Measurements from ENCODE around the gene TNRC6A.

The TNRC6A gene

GRCh38 chr16:24816688-24817087 lies 87.2 kb downstream of the TNRC6A start:
- POLR2A ChIA-PET, result no interaction called here
- TF ChIP-seq BHLHE40 (IDR thresholded peaks at IDR 0.05; ENCODE audit: borderline replicate concordance), result no peak
- TF ChIP-seq CTBP1 (IDR thresholded peaks at IDR 0.05; ENCODE audit: borderline replicate concordance), result no peak
- no peak for TF ChIP-seq PKNOX1 (IDR thresholded peaks at IDR 0.05)
- TF ChIP-seq LEF1 (IDR thresholded peaks at IDR 0.05; ENCODE audit: borderline replicate concordance), result no peak
- TF ChIP-seq L3MBTL2 (conservative IDR thresholded peaks at IDR 0.05), result no peak
- TF ChIP-seq NFRKB (IDR thresholded peaks at IDR 0.05), result no peak
- TF ChIP-seq ELF4 (IDR thresholded peaks at IDR 0.05), result no peak
- no peak for TF ChIP-seq TARDBP (IDR thresholded peaks at IDR 0.05)
- TF ChIP-seq ZNF384 (IDR thresholded peaks at IDR 0.05), result no peak
- TF ChIP-seq FOXK2 (IDR thresholded peaks at IDR 0.05), result no peak
- no peak for TF ChIP-seq ARNT (IDR thresholded peaks at IDR 0.05)
- no peak for TF ChIP-seq HDGF (IDR thresholded peaks at IDR 0.05; ENCODE audit: borderline replicate concordance)
- CTCF ChIA-PET, result no interaction called here
- DNase-seq (ENCODE audit: extremely low spot score), result no peak

GRCh38 chr16:24819462-24820040 lies 90.1 kb downstream of the TNRC6A start:
- CTCF ChIA-PET, result no interaction called here
- TF ChIP-seq HDGF (IDR thresholded peaks at IDR 0.05; ENCODE audit: borderline replicate concordance), result no peak
- TF ChIP-seq NFRKB (IDR thresholded peaks at IDR 0.05), result no peak
- no peak for TF ChIP-seq L3MBTL2 (conservative IDR thresholded peaks at IDR 0.05)
- no peak for TF ChIP-seq FOXM1 (IDR thresholded peaks at IDR 0.05; ENCODE audit: borderline replicate concordance)
- no peak for TF ChIP-seq FOXK2 (IDR thresholded peaks at IDR 0.05)
- POLR2A ChIA-PET, result no interaction called here
- DNase-seq (ENCODE audit: extremely low spot score), result no peak

- DNase-seq (ENCODE audit: extremely low spot score), result no peak
- ChIA-PET POLR2A (no interaction called here), CTCF (no interaction called here)
- TF ChIP-seq FOXM1 (IDR thresholded peaks at IDR 0.05; ENCODE audit: borderline replicate concordance) (no peak), HDGF (IDR thresholded peaks at IDR 0.05; ENCODE audit: borderline replicate concordance) (no peak), LEF1 (IDR thresholded peaks at IDR 0.05; ENCODE audit: borderline replicate concordance) (no peak), BHLHE40 (IDR thresholded peaks at IDR 0.05; ENCODE audit: borderline replicate concordance) (no peak), ELF4 (IDR thresholded peaks at IDR 0.05) (no peak), SP1 (IDR thresholded peaks at IDR 0.05) (no peak), ARNT (IDR thresholded peaks at IDR 0.05) (no peak), FOXK2 (IDR thresholded peaks at IDR 0.05) (no peak), L3MBTL2 (conservative IDR thresholded peaks at IDR 0.05) (no peak), PKNOX1 (IDR thresholded peaks at IDR 0.05) (no peak), TARDBP (IDR thresholded peaks at IDR 0.05) (no peak), CTBP1 (IDR thresholded peaks at IDR 0.05; ENCODE audit: borderline replicate concordance) (no peak), FOXA1 (IDR thresholded peaks at IDR 0.05) (no peak), ZNF384 (IDR thresholded peaks at IDR 0.05) (no peak), SUZ12 (IDR thresholded peaks at IDR 0.05) (no peak)
Observed at GRCh38 chr16:24820522-24820921, 91.1 kb downstream of the TNRC6A start.

DNA sequence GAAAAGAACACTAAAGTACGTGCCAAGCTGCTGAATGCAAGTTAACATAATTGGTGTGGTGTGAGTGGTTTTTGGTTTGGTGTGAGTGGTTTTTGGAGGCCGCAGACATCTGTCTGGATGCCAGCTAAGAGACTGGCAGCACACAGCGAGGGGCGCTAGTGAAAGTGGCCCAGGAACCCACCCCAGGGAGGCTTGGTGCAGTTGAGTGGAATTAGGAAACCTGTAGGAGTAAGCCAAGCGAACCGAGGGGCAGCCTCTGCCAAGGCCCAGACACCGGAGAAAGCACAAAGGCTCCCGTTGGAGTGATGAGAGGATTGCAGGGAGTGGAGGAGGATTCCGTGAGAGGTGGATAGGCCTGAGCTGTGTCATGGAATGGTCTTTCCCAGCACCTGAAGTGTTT lies 91.7 kb downstream of the TNRC6A start:
- POLR2A ChIA-PET, result no interaction called here
- TF ChIP-seq TARDBP (IDR thresholded peaks at IDR 0.05) (no peak), LEF1 (IDR thresholded peaks at IDR 0.05; ENCODE audit: borderline replicate concordance) (no peak), BHLHE40 (IDR thresholded peaks at IDR 0.05; ENCODE audit: borderline replicate concordance) (no peak), FOXM1 (IDR thresholded peaks at IDR 0.05; ENCODE audit: borderline replicate concordance) (no peak), PKNOX1 (IDR thresholded peaks at IDR 0.05) (no peak), ARNT (IDR thresholded peaks at IDR 0.05) (no peak), SP1 (IDR thresholded peaks at IDR 0.05) (no peak), SUZ12 (IDR thresholded peaks at IDR 0.05) (no peak), ELF4 (IDR thresholded peaks at IDR 0.05) (no peak), FOXA1 (IDR thresholded peaks at IDR 0.05) (no peak), HDGF (IDR thresholded peaks at IDR 0.05; ENCODE audit: borderline replicate concordance) (no peak), NFRKB (IDR thresholded peaks at IDR 0.05) (no peak), L3MBTL2 (conservative IDR thresholded peaks at IDR 0.05) (no peak), FOXK2 (IDR thresholded peaks at IDR 0.05) (no peak), ZNF384 (IDR thresholded peaks at IDR 0.05) (no peak), CTBP1 (IDR thresholded peaks at IDR 0.05; ENCODE audit: borderline replicate concordance) (no peak)
- CTCF ChIA-PET, result no interaction called here
- no peak for DNase-seq (ENCODE audit: extremely low spot score)

- TF ChIP-seq CTBP1 (IDR thresholded peaks at IDR 0.05; ENCODE audit: borderline replicate concordance) (no peak), FOXM1 (IDR thresholded peaks at IDR 0.05; ENCODE audit: borderline replicate concordance) (no peak), FOXK2 (IDR thresholded peaks at IDR 0.05) (no peak), TARDBP (IDR thresholded peaks at IDR 0.05) (no peak), ZNF384 (IDR thresholded peaks at IDR 0.05) (no peak), FOXA1 (IDR thresholded peaks at IDR 0.05) (no peak), SUZ12 (IDR thresholded peaks at IDR 0.05) (no peak), HDGF (IDR thresholded peaks at IDR 0.05; ENCODE audit: borderline replicate concordance) (no peak), SP1 (IDR thresholded peaks at IDR 0.05) (no peak), ARNT (IDR thresholded peaks at IDR 0.05) (no peak), L3MBTL2 (conservative IDR thresholded peaks at IDR 0.05) (no peak), BHLHE40 (IDR thresholded peaks at IDR 0.05; ENCODE audit: borderline replicate concordance) (no peak), PKNOX1 (IDR thresholded peaks at IDR 0.05) (no peak), NFRKB (IDR thresholded peaks at IDR 0.05) (no peak), ELF4 (IDR thresholded peaks at IDR 0.05) (no peak)
- POLR2A ChIA-PET, result no interaction called here
- no peak for DNase-seq (ENCODE audit: extremely low spot score)
- CTCF ChIA-PET, result no interaction called here
Observed at GRCh38 chr16:24822542-24822941, 93.1 kb downstream of the TNRC6A start.
